Caco-2 (cell line): Measurements from ENCODE around the gene PCGF3. TPM values are rescaled to one million over a fixed set of nuclear protein-coding genes. Genes with fewer than 3 reads are reported as not detected.
A peak's percentile ranks its signal among the peaks of the same experiment; 100 is the strongest.

Source experiments
- BruUV-seq: library from RNA; stranded (reverse); fragments of 400-500 nt; replicated peaks from 2 replicates; lab custom pipeline; 2021; lab: Mats Ljungman, UMichigan
- CTCF ChIA-PET: fragments of 300-600 bp; sonication (Branson Sonifier 250); formaldehyde crosslinking; loops from one replicate; lab custom pipeline; 2022; ENCODE audit warnings: antibody characterized with exemption; lab: Charles Lee
- POLR2A ChIA-PET: fragments of 300-600 bp; sonication (Branson Sonifier 250); formaldehyde crosslinking; loops from one replicate; lab custom pipeline; 2022; ENCODE audit warnings: antibody characterized with exemption; lab: Charles Lee
- DNase-seq, 2 experiments: peaks; one replicate each; pipeline versions ENCODE4 v3.0.0 to v3.0.0-alpha.2; 2020 to 2022
- H3K27me3 ChIP-seq: replicated peaks from 2 replicates; pipeline ENCODE4 v1.6.0; 2011; ENCODE audit warnings: low read length; ENCODE audit not compliant: control insufficient read depth, insufficient read depth
- H3K36me3 ChIP-seq: 2 replicates; pipeline ENCODE4 v1.5.1; 2011; ENCODE audit warnings: low read length; ENCODE audit not compliant: control insufficient read depth, insufficient read depth
- H3K4me1 ChIP-seq: fragments of 250-450 bp; sonication (Bioruptor Pico); 2 replicates; pipeline ENCODE4 v1.5.1; 2020; ENCODE audit warnings: mild to moderate bottlenecking
- H3K4me3 ChIP-seq: 2 replicates; pipeline ENCODE4 v1.5.1; 2011; ENCODE audit warnings: low read depth, mild to moderate bottlenecking, control low read depth, low read length
- H3K9me3 ChIP-seq: fragments of 250-450 bp; sonication (Bioruptor Pico); 2 replicates; pipeline ENCODE4 v1.5.1; 2020; ENCODE audit warnings: mild to moderate bottlenecking, moderate library complexity
- H3K27ac Mint-ChIP-seq: one replicate; pipeline ENCODE4 v1.8.0; 2022; ENCODE audit warnings: mixed read lengths; ENCODE audit not compliant: unreplicated experiment
- H3K27me3 Mint-ChIP-seq: one replicate; pipeline ENCODE4 v1.8.0; 2022; ENCODE audit warnings: mixed read lengths; ENCODE audit not compliant: insufficient read depth, unreplicated experiment
- H3K36me3 Mint-ChIP-seq: one replicate; pipeline ENCODE4 v1.8.0; 2022; ENCODE audit warnings: mild to moderate bottlenecking, mixed read lengths; ENCODE audit not compliant: insufficient read depth, unreplicated experiment
- H3K4me1 Mint-ChIP-seq: one replicate; pipeline ENCODE4 v1.8.0; 2022; ENCODE audit warnings: low read depth, mixed read lengths; ENCODE audit not compliant: unreplicated experiment
- H3K4me3 Mint-ChIP-seq: one replicate; pipeline ENCODE4 v1.8.0; 2022; ENCODE audit warnings: mild to moderate bottlenecking, moderate library complexity, mixed read lengths; ENCODE audit not compliant: unreplicated experiment
- H3K9me3 Mint-ChIP-seq: one replicate; pipeline ENCODE4 v1.8.0; 2022; ENCODE audit warnings: mixed read lengths; ENCODE audit not compliant: unreplicated experiment
- intact Hi-C: fragments of 100-400 bp; cut with micrococcal nuclease; formaldehyde crosslinking; loops from one replicate; pipeline ENCODE4 v1.10.0; 2022; ENCODE audit not compliant: unreplicated experiment
- total RNA-seq: library from RNA; stranded (reverse); gene quantifications from 2 replicates; pipeline ENCODE4 v1.2.3, GENCODE V29; 2022
- TF ChIP-seq, protein P1 (sequence below), 2 experiments: fragments of 200-600 bp in 1 of 2; IDR thresholded peaks; 1 replicate in 1 of 2; 2 replicates in 1 of 2; pipeline versions ENCODE4 v1.5.1 to v1.8.0; 2011 to 2022; ENCODE audit warnings: antibody characterized with exemption in 1 of 2, control low read depth in 1 of 2, inconsistent platforms in 1 of 2, low read depth in 1 of 2, low read length in 1 of 2, mild to moderate bottlenecking in 1 of 2, moderate library complexity in 1 of 2; ENCODE audit not compliant: insufficient read depth in 1 of 2, severe bottlenecking in 1 of 2, unreplicated experiment in 1 of 2

PCGF3 gene
- total RNA-seq, 1 experiment from 2014 or later: 38.0 TPM

DNA sequence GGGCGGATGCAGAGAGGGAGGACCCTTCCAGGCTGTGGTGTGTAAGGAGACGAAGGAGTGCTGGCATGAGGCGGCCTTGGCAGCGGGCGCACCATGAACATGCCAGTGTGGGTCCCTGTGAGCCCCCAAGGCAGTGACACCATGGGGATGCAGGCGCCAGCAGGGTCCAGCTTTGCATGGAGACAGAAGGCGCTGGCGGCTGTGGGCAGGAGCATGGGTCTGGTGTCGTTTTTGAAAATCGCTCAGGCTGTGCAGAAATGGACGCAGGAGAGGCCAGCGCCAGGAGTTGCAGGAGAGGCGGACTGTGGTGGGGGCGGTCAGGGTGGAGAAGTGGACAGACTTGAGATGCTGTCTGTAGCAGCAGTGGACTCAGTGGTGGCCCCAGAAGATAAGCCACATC lies 56.1 kb downstream of the PCGF3 start:
- intact Hi-C loops: no loop called here
- Mint-ChIP-seq H3K27ac (peak overlapping the region; percentile 60), H3K4me3 (no peak overlapping the region), H3K36me3 (peaks cover 90% of the 10 kb centered on the region), H3K4me1 (peaks cover 14% of the 10 kb centered on the region), H3K9me3 (peaks cover 20% of the 10 kb centered on the region), H3K27me3 (no peaks in the 10 kb centered on the region)
- peaks cover 5% of the 10 kb centered on the region; the same call in 1 of the 2 replicates for H3K36me3 ChIP-seq
- H3K27me3 ChIP-seq: no peaks in the 10 kb centered on the region
- no peak overlapping the region for H3K4me3 ChIP-seq
- no peaks in the 10 kb centered on the region for H3K4me1 ChIP-seq
- TF ChIP-seq, protein P1, sequence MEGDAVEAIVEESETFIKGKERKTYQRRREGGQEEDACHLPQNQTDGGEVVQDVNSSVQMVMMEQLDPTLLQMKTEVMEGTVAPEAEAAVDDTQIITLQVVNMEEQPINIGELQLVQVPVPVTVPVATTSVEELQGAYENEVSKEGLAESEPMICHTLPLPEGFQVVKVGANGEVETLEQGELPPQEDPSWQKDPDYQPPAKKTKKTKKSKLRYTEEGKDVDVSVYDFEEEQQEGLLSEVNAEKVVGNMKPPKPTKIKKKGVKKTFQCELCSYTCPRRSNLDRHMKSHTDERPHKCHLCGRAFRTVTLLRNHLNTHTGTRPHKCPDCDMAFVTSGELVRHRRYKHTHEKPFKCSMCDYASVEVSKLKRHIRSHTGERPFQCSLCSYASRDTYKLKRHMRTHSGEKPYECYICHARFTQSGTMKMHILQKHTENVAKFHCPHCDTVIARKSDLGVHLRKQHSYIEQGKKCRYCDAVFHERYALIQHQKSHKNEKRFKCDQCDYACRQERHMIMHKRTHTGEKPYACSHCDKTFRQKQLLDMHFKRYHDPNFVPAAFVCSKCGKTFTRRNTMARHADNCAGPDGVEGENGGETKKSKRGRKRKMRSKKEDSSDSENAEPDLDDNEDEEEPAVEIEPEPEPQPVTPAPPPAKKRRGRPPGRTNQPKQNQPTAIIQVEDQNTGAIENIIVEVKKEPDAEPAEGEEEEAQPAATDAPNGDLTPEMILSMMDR (IDR thresholded peaks at IDR 0.05; ENCODE audit: insufficient read depth in 1 of 2, low read depth in 1 of 2, low read length in 1 of 2, severe bottlenecking in 1 of 2, unreplicated experiment in 1 of 2): no peak
- no peaks in the 10 kb centered on the region for H3K9me3 ChIP-seq
- BruUV-seq: no TSS peak
- CTCF ChIA-PET: no interaction called here
- no peak for DNase-seq
- POLR2A ChIA-PET: no interaction called here

DNA sequence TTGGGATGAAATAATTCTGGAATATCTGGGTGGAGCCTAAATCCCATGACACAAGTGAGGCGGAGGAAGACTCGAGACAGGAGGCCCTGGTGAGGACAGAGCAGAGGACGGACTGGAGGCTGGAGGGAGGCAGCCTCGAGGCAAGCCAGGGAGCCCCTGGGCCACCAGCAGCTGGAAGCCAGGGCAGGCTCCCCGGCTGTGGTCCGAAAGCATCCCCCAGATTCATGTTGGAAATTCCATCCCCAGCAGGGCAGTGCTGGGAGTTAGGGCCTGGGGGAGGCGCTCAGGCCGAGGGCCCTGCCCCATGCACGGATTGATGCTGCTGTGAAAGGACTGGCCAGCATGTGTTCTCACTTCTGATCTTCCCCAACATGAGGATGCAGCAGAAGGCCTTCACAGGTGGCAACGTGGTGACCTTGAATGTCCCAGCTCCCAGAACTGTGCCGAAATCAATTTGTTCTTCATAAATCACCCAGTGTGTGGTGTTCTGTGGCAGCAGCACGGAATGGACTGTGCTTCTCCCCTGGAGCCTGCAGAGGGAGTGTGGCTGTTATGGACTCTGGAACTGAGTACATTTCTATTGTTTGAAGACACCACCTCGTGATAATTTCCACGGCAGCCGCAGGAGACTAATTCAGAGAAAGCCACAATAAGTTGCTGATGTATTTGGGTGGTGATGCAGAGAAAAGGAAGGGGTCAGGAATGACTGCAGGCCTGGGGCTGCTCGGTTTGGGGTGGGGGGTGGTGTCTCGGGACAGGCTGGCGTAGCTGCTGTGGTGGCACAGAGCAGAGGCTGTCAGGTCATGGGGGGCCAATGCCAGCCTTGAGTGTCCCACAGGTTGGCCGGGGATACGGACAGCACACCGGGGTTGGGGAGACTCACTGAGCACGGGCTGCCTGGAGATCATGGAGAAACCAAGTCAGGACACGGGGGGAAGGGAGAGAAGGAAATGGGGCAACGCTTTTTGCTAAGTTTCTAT lies 56.9 kb downstream of the PCGF3 start:
- H3K27me3 ChIP-seq: no peaks in the 10 kb centered on the region
- intact Hi-C loops: no loop called here
- ChIA-PET CTCF (no interaction called here), POLR2A (no interaction called here)
- no TSS peak for BruUV-seq
- peak in 1 of 2 experiments; percentile 46 for DNase-seq
- no peaks in the 10 kb centered on the region for H3K9me3 ChIP-seq
- Mint-ChIP-seq H3K9me3 (peaks cover 16% of the 10 kb centered on the region), H3K36me3 (peaks cover 90% of the 10 kb centered on the region), H3K4me3 (no peak overlapping the region), H3K27me3 (no peaks in the 10 kb centered on the region), H3K4me1 (peaks cover 14% of the 10 kb centered on the region), H3K27ac (peak overlapping the region; percentile 60)
- H3K36me3 ChIP-seq: peaks cover 5% of the 10 kb centered on the region
- H3K4me1 ChIP-seq: no peaks in the 10 kb centered on the region
- no peak overlapping the region for H3K4me3 ChIP-seq
- TF ChIP-seq, protein P1 (IDR thresholded peaks at IDR 0.05; ENCODE audit: insufficient read depth in 1 of 2, low read depth in 1 of 2, low read length in 1 of 2, severe bottlenecking in 1 of 2, unreplicated experiment in 1 of 2): peak in 1 of 2 experiments; percentile 49

DNA sequence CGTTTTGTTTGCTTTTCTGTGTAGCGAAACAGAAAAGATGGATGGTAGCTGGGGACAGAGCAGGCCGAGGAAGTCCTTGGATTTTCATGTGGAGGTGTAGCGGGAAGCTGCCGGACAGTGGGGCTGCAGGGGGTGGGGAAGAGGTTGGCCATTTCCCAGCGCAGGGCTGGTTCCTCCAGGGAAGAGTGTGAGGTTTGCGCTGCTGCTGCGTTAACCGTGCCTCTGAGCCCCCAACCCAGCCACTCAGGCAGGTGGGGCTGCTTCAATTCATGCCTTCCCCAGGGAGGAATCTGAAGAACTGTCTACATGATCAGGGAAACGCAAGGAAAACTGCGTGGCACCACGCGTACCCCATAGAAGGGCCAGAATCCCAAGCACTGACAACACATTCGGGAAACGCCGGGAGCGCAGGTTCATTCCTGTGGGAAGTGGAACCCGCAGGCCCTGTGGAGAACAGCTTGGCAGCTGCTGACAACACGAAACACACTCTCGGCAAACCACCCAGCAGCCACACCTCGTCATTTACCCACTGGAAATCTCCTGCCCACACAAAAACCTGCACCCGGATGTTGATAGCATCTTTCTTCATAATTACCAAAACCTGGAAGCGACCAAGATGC lies 57.7 kb downstream of the PCGF3 start:
- peaks cover 5% of the 10 kb centered on the region for H3K36me3 ChIP-seq
- Mint-ChIP-seq H3K27me3 (no peaks in the 10 kb centered on the region), H3K4me3 (no peak overlapping the region), H3K9me3 (peaks cover 9% of the 10 kb centered on the region), H3K4me1 (peaks cover 14% of the 10 kb centered on the region), H3K27ac (peak overlapping the region; percentile 60), H3K36me3 (peaks cover 84% of the 10 kb centered on the region)
- no peak for DNase-seq
- no TSS peak for BruUV-seq
- no peak overlapping the region for H3K4me3 ChIP-seq
- TF ChIP-seq, protein P1 (IDR thresholded peaks at IDR 0.05; ENCODE audit: insufficient read depth in 1 of 2, low read depth in 1 of 2, low read length in 1 of 2, severe bottlenecking in 1 of 2, unreplicated experiment in 1 of 2): no peak
- ChIA-PET POLR2A (no interaction called here), CTCF (no interaction called here)
- H3K9me3 ChIP-seq: no peaks in the 10 kb centered on the region
- H3K27me3 ChIP-seq: no peaks in the 10 kb centered on the region
- H3K4me1 ChIP-seq: no peaks in the 10 kb centered on the region
- intact Hi-C loops: no loop called here
